ENCODE data around the gene TTYH1. TPM values are rescaled to one million over a fixed set of nuclear protein-coding genes. Genes with fewer than 3 reads are reported as not detected.

TTYH1 gene
- total and polyA plus RNA-seq, 2 of the 8 experiments (the other 6 are each of a cell fraction or from before 2014, with no cell fraction given), result 26.7 to 46.5 TPM

DNA sequence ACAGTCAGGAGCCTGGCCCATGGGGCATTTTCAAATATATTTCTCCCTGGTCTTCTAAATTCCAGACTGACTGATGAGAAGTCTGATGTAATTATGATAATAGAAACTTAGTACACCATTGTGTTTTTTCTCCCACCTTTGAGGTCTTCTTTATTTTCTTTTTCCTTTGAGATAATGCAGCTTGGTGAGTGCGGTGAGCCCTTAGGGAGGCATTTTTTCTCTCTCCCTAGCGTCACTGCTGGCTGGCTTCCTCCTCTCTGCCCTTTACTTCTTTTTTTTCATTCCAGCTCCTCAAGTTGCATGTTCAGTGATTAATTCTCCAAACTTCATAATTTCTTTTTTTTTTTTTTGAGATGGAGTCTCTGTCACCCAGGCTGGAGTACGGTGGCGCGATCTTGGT lies 70.6 kb downstream of the TTYH1 start:
- no peak overlapping the region for H3K18ac ChIP-seq (ENCODE audit: extremely low read depth, low read length)
- no peak overlapping the region for H3K56ac ChIP-seq (replicated peaks; ENCODE audit: insufficient read length, low read depth, low read length)
- H4K20me1 ChIP-seq (replicated peaks in 1 of 2; ENCODE audit: control insufficient read depth in 1 of 2, insufficient read depth in 2 of 2, low read length in 2 of 2), result no peaks in the 10 kb centered on the region
- H3K27ac ChIP-seq (ENCODE audit: low read depth, low read length), result no peak overlapping the region
- 100% methylated on average over 2 of the region's 5 CpGs; no CpG with 5 or more reads in 1 of the 2 experiments for WGBS, 2 experiments (ENCODE audit: extremely low coverage in 1 of 2, insufficient coverage in 1 of 2, insufficient read length in 1 of 2, insufficient replicate concordance in 2 of 2, low coverage in 1 of 2, low lambda C conversion rate in 2 of 2, missing lambda C conversion rate in 1 of 2)
- no peaks in the 10 kb centered on the region for H3K79me1 ChIP-seq (ENCODE audit: low read depth, low read length)
- H3K36me3 ChIP-seq (ENCODE audit: control insufficient read depth in 2 of 4, insufficient read depth in 4 of 4, low read length in 3 of 4), result no peaks in the 10 kb centered on the region
- no peaks in the 10 kb centered on the region for H3K79me2 ChIP-seq (ENCODE audit: control insufficient read depth in 1 of 2, insufficient read depth in 2 of 2, low read length in 2 of 2)
- H3K9me3 ChIP-seq (ENCODE audit: insufficient read depth in 2 of 2, low read depth in 1 of 2, low read length in 1 of 2), result peaks cover 6 to 35% of the 10 kb centered on the region in 2 experiments; a peak in 3 of 4 replicates
- H4K5ac ChIP-seq (ENCODE audit: insufficient read length, low read depth, low read length), result no peak overlapping the region
- H2BK15ac ChIP-seq (ENCODE audit: low read length), result no peak overlapping the region
- H2BK5ac ChIP-seq (ENCODE audit: low read depth, low read length), result no peak overlapping the region
- H3K4me2 ChIP-seq (ENCODE audit: insufficient read depth in 1 of 2, low read depth in 2 of 2, low read length in 2 of 2), result no peak overlapping the region
- H3K4me3 ChIP-seq (ENCODE audit: extremely low read depth in 1 of 4, insufficient read depth in 2 of 4, low read depth in 3 of 4, low read length in 4 of 4), result no peak overlapping the region
- no peaks in the 10 kb centered on the region for H3K23me2 ChIP-seq (ENCODE audit: low read depth, low read length)
- no peaks in the 10 kb centered on the region for H3K4me1 ChIP-seq (replicated peaks in 1 of 4; ENCODE audit: control insufficient read depth in 3 of 4, insufficient read depth in 4 of 4, low read length in 3 of 4)
- H4K91ac ChIP-seq (replicated peaks; ENCODE audit: insufficient read length, low read length), result no peak overlapping the region
- no peaks in the 10 kb centered on the region for H3K27me3 ChIP-seq (replicated peaks in 1 of 4; ENCODE audit: control insufficient read depth in 3 of 4, extremely low read depth in 1 of 4, insufficient read depth in 3 of 4, low read length in 3 of 4)
- DNase-seq (ENCODE audit: low read depth in 1 of 2, low spot score in 2 of 2) (no peak), FAIRE-seq (no peak)
- H2BK120ac ChIP-seq (replicated peaks; ENCODE audit: low read depth, low read length), result no peak overlapping the region
- H3K23ac ChIP-seq (ENCODE audit: insufficient read length), result no peak overlapping the region
- no peak overlapping the region for H3K14ac ChIP-seq (ENCODE audit: insufficient read length)
- no peak overlapping the region for H4K8ac ChIP-seq (ENCODE audit: extremely low read depth, insufficient read depth, low read length)
- H2BK12ac ChIP-seq (ENCODE audit: low read depth, low read length), result no peak overlapping the region
- no peak overlapping the region for H2BK20ac ChIP-seq (ENCODE audit: low read length)
- ChIA-PET CTCF (ENCODE audit: partially characterized antibody) (interaction anchor here (0.7 kb wide), 1 partner anchor 12 kb away, joined by 3 read pairs; no protein-coding TSS in a partner anchor), POLR2A (ENCODE audit: partially characterized antibody) (no interaction called here)
- H3K9ac ChIP-seq (replicated peaks in 1 of 4; ENCODE audit: extremely low read depth in 1 of 4, low read depth in 3 of 4, low read length in 3 of 4), result no peak overlapping the region
- no peak overlapping the region for H2AFZ ChIP-seq (ENCODE audit: low read length)
- no peak overlapping the region for H3K4ac ChIP-seq (replicated peaks; ENCODE audit: insufficient read length, low read depth, low read length)
- H2AK5ac ChIP-seq (ENCODE audit: low read depth, low read length), result no peak overlapping the region
- TF ChIP-seq CBX5 (IDR thresholded peaks at IDR 0.05; ENCODE audit: low read depth, low read length) (no peak), NANOG (IDR thresholded peaks at IDR 0.05; ENCODE audit: insufficient read depth, low read depth, low read length, poor library complexity, severe bottlenecking) (no peak)

Data from H1 (cell line).